Natural killer cell (primary cell): ENCODE measurements around the gene ALDH1L1. TPM values are rescaled to one million over a fixed set of nuclear protein-coding genes. Genes with fewer than 3 reads are reported as not detected.

Experiments
- ATAC-seq, 3 donors: fragments of 150-1000 bp in 2 of 3; fragments of 200-7000 bp in 1 of 3; cut with Tn5 transposase; 1 replicate in 1 of 3; 2 replicates in 2 of 3; pipeline ENCODE4 v1.10.0; 2021; ENCODE audit warnings: mild to moderate bottlenecking in 2 of 3, moderate library complexity in 2 of 3
- DNase-seq, 2 donors: peaks; one replicate each; pipeline versions ENCODE4 v3.0.0 to v3.0.0-alpha.2; 2013 to 2021; ENCODE audit warnings: mixed read lengths in 1 of 2
- H3K27ac ChIP-seq: one replicate; pipeline ENCODE4 v1.5.1; 2013; ENCODE audit warnings: mild to moderate bottlenecking, low read length
- H3K27me3 ChIP-seq: one replicate; pipeline ENCODE4 v1.6.1; 2013; ENCODE audit warnings: low read length; ENCODE audit not compliant: control insufficient read depth, insufficient read depth
- H3K36me3 ChIP-seq: one replicate; pipeline ENCODE4 v1.6.1; 2013; ENCODE audit warnings: low read length; ENCODE audit not compliant: control insufficient read depth, insufficient read depth
- H3K4me1 ChIP-seq: one replicate; pipeline ENCODE4 v1.6.1; 2013; ENCODE audit warnings: low read length; ENCODE audit not compliant: control insufficient read depth, insufficient read depth
- H3K4me3 ChIP-seq: one replicate; pipeline ENCODE4 v1.5.1; 2013; ENCODE audit warnings: low read length
- H3K9me3 ChIP-seq: one replicate; pipeline ENCODE4 v1.6.1; 2013; ENCODE audit warnings: low read length; ENCODE audit not compliant: control insufficient read depth, insufficient read depth
- H3K27ac Mint-ChIP-seq, 2 donors: one replicate each; pipeline ENCODE4 v1.8.0; 2022; ENCODE audit warnings: mild to moderate bottlenecking in 2 of 2, mixed read lengths in 2 of 2, moderate library complexity in 1 of 2
- H3K27me3 Mint-ChIP-seq, 2 donors: one replicate each; pipeline ENCODE4 v1.8.0; 2022; ENCODE audit warnings: low read depth in 2 of 2, mixed read lengths in 2 of 2
- H3K36me3 Mint-ChIP-seq: one replicate; pipeline ENCODE4 v1.8.0; 2022; ENCODE audit warnings: mixed read lengths
- H3K4me1 Mint-ChIP-seq, 2 donors: one replicate each; pipeline ENCODE4 v1.8.0; 2022; ENCODE audit warnings: mixed read lengths in 2 of 2
- H3K4me3 Mint-ChIP-seq: one replicate; pipeline ENCODE4 v1.8.0; 2022; ENCODE audit warnings: mild to moderate bottlenecking, moderate library complexity, mixed read lengths
- H3K9me3 Mint-ChIP-seq, 2 donors: one replicate each; pipeline ENCODE4 v1.8.0; 2022; ENCODE audit warnings: mixed read lengths in 2 of 2
- CTCF ChIP-seq: fragments of 200-600 bp; IDR thresholded peaks from one replicate; pipeline ENCODE4 v1.8.0; 2022; ENCODE audit warnings: antibody characterized with exemption
- WGBS: methylation state at CpG from one replicate; pipeline ENCODE4 v1.1.7; 2013; ENCODE audit warnings: missing lambda C conversion rate; ENCODE audit not compliant: insufficient coverage; 5-methylcytosine and 5-hydroxymethylcytosine counted together
- intact Hi-C: fragments of 100-400 bp; cut with micrococcal nuclease; formaldehyde crosslinking; loops from one replicate; pipeline ENCODE4 v1.14.2; 2022
- total RNA-seq, 4 donors: library from RNA; stranded (reverse); fragments of 120-200 nt in 1 of 4; gene quantifications; one replicate each; pipeline versions ENCODE4 v1.2.3 to v1.2.4, GENCODE V29; 2013 to 2022

Gene ALDH1L1
- total RNA-seq, 3 donors from 2014 or later (not counting 1 experiment from before 2014, with no cell fraction given) = not detected

GRCh38 chr3:126132751-126133511, 47.5 kb downstream of the ALDH1L1 start:
- H3K36me3 ChIP-seq = no peaks in the 10 kb centered on the region
- intact Hi-C loops = no loop called here
- no peak for TF ChIP-seq CTCF
- no peaks in the 10 kb centered on the region for H3K4me1 Mint-ChIP-seq
- no peaks in the 10 kb centered on the region for H3K9me3 ChIP-seq
- peaks cover 3% of the 10 kb centered on the region for H3K4me1 ChIP-seq
- no peak for ATAC-seq
- peaks cover 12 to 16% of the 10 kb centered on the region in 2 donors for H3K27me3 Mint-ChIP-seq
- no peaks in the 10 kb centered on the region for H3K9me3 Mint-ChIP-seq
- no peaks in the 10 kb centered on the region for H3K27me3 ChIP-seq
- no peak overlapping the region for H3K27ac ChIP-seq
- WGBS = 83% methylated on average over 14 of the region's 14 CpGs
- no peak overlapping the region for H3K4me3 ChIP-seq
- no peak overlapping the region for H3K4me3 Mint-ChIP-seq
- H3K27ac Mint-ChIP-seq = no peak overlapping the region
- H3K36me3 Mint-ChIP-seq = no peaks in the 10 kb centered on the region
- peak in 1 of 2 donors; percentile 7 for DNase-seq

DNA sequence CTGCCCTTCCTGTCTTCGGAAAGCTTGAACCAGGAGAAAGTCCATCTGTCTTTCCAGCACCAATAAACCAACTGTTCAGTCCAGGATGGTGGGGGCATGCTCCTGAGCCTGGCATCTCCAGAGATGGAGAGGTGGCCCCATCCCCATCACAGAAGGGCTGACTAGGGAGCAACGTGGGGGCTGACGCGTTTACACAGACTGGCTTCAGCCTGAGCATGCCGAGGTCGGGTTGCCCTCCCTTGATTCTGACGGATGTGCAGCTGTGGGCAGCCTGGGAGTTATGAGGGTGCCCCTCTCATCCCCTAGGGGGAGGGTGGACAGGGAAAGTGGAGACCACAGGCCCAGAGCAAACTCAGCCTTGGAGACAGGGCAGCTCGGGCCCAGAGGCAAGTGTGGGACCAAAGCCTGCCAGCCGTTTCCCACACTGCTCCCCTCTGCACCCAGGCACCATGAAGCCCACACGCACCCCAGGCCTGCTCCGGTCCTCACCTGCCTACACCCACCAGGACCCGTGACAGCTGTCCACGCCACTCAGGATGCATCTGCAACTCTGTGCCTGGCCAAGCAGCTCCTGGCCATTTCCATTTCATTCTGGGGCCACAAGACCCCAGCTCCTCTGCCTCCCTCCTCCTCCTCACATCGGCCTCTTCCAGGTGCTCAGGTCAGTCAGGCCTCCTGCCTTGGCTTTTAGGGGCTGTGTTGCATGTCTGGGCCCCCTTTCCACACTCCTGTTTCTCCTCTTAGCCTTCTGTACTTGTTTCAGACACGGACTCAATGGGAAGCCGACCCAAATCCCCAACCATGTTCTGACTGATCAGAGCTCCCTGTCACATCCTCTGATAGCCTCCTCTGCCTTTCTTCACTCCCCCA, 48.3 kb downstream of the ALDH1L1 start:
- no peaks in the 10 kb centered on the region for H3K9me3 Mint-ChIP-seq
- no peaks in the 10 kb centered on the region for H3K36me3 Mint-ChIP-seq
- 77% methylated on average over 16 of the region's 16 CpGs for WGBS
- Histone ChIP-seq H3K36me3 (no peaks in the 10 kb centered on the region), H3K9me3 (no peaks in the 10 kb centered on the region), H3K4me3 (no peak overlapping the region), H3K27ac (no peak overlapping the region), H3K27me3 (no peaks in the 10 kb centered on the region), H3K4me1 (peaks cover 3% of the 10 kb centered on the region)
- H3K4me3 Mint-ChIP-seq = no peak overlapping the region
- H3K27ac Mint-ChIP-seq = no peak overlapping the region
- H3K4me1 Mint-ChIP-seq = no peaks in the 10 kb centered on the region
- DNase-seq (peak in 1 of 2 donors; percentile 13), ATAC-seq (no peak)
- TF ChIP-seq CTCF = no peak
- intact Hi-C loops = no loop called here
- peaks cover 10 to 16% of the 10 kb centered on the region in 2 donors for H3K27me3 Mint-ChIP-seq

GRCh38 chr3:126130981-126131745, 49.2 kb downstream of the ALDH1L1 start:
- peaks cover 3% of the 10 kb centered on the region for H3K4me1 ChIP-seq
- Mint-ChIP-seq H3K9me3 (no peaks in the 10 kb centered on the region), H3K4me3 (no peak overlapping the region), H3K27me3 (peaks cover 9 to 16% of the 10 kb centered on the region in 2 donors), H3K27ac (no peak overlapping the region), H3K4me1 (no peaks in the 10 kb centered on the region), H3K36me3 (no peaks in the 10 kb centered on the region)
- intact Hi-C loops = no loop called here
- DNase-seq = peak in 1 of 2 donors; percentile 3
- H3K36me3 ChIP-seq = no peaks in the 10 kb centered on the region
- H3K27me3 ChIP-seq = no peaks in the 10 kb centered on the region
- 86% methylated on average over 19 of the region's 19 CpGs for WGBS
- H3K4me3 ChIP-seq = no peak overlapping the region
- no peak for TF ChIP-seq CTCF
- no peak overlapping the region for H3K27ac ChIP-seq
- no peaks in the 10 kb centered on the region for H3K9me3 ChIP-seq
- no peak for ATAC-seq
